Inflammatory macrophage treated with lipopolysaccharide for 1 hour (primary cell): ENCODE results near the gene PLGLB2.
"Not testable (repeated sequence)": the region's sequence is repeated elsewhere in the genome, so short reads cannot be mapped to it uniquely, and the experiment has no call there.

Source experiments
- DNase-seq, 2 donors: peaks; one replicate each; pipeline ENCODE4 v3.0.0-alpha.2; 2020 to 2022

PLGLB2 gene

GRCh38 chr2:87747791-87748190 is at the start of gene PLGLB2:
Gene PLGLB2 (plus strand): TSS chr2:87748087. CDS start chr2:87748154, 67 bp downstream.
- DNase-seq: not testable (repeated sequence)

DNA sequence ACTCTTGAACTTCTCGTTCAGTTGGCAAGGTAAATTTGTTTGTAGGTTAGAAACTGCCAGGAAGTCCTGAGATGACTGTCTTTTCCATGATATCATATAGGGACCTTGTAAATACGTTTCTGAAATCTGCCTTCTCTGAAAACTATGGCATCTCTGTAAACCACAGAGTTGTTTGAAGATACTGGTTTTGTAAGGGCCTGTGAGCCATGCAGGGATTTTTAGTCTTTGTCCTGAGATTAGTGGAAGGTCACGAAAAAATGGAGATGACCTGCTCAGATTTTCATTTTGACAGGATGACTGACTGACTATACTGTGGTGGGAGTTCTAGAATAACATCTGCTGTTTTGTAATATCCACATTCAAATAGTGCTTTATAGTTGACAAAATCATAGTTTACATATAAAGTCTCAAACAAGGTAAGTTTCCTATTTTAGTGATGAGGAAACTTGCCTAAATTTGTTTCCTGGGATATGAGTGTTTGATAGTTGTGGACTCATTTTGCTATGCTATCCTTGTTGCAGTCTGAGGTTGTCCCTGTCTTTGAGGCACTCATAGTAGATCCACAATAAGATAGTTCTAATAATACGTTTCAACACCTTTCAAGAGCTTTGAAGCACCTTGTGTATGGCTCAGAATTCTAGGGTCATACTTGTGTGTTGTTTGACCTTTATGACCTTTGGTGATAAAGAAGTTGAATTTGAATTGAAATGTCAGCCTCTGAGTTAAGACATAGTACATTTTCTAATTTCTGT is 43.1 kb upstream of the PLGLB2 start:
- not testable (repeated sequence) for DNase-seq

DNA sequence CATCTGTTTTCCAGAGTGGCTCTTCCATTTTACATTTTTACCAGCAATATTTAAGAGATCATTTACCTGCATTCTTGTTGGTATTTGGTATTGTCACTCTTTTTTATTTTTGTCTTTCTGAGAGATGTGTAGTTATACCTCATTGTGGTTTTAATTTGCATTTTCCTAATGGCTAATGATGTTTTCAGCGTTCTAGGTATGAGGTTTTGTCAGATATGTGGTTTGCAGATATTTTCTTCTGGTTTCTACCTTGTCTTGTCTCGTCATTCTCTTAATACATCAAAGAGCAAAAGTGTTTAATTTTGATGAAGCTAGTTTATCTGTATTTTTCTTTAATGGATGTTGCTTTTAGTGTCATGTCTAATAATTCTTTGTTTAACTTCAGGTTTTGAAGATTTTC is 39.5 kb upstream of the PLGLB2 start:
- not testable (repeated sequence) for DNase-seq

DNA sequence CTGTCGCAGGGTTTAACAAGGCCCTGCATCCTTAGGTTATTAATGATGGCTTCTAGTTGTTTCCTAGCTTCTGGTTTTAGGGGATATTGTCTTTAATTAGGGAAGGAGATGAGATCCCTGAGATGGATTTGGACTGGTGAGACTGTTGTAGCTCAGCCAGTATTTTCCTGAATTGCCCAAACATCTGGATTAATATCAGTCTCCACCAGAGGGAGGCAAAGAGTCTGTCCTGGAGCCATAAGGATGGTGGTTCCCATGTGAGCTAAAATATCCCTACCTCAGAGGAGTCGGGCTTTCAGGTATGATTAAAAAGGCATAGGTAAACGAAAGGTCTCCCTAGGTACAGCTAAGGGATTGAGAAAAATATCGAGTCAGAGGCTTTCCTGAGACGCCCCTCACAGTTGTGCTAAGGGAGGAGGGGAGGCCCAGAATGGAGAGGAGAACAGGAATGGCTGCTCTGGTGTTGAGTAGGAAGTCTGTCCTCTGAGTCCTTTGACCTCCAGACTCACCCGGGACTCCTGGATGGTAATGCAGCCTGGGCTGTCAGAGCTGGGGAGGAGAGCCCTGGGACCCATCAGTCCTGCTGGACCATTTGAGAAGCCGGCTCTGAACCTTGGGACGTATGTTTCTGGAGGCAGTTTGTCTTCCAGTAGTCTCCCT is 19.8 kb upstream of the PLGLB2 start:
- not testable (repeated sequence) for DNase-seq

DNA sequence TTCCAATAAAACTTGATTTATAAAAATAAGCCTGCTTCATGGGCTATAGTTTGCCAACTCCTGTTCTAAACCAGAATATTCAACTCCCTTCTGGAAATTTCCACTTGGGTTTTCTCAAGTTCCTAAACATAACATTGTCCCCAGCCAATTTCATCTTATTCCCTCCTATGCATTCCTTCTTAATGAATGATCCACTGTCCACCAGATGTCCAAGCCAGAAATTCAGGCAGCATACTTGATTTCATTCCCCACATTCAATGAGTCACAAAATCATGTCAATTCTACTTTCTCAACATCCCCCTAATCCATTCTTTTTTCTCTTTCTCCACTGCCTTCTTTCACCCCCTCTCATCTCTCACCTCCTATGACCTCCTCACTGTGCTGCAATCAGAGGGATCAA is 7.0 kb upstream of the PLGLB2 start:
- not testable (repeated sequence) for DNase-seq

- DNase-seq: not testable (repeated sequence)
Measured at GRCh38 chr2:87742393-87743108, 5.3 kb upstream of the PLGLB2 start.

DNA sequence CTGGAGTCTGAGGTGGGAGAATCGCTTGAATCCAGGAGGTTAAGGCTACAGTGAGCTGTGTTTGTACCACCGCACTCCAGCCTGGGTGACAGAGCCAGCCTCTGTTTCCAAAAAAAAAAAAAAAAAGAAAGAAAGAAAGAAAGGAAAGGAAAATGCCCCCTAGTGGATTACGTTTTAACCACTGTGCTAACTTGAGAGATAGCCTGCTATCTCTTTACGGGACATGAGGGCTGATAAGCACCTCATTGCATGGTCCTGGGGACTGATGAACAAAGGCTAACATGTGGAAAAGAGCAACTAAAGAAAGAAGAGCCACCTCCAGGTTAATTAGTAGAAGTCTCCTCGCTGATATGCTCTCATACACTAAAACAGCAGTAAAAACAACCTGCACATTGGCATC is 4.2 kb upstream of the PLGLB2 start:
- not testable (repeated sequence) for DNase-seq

DNA sequence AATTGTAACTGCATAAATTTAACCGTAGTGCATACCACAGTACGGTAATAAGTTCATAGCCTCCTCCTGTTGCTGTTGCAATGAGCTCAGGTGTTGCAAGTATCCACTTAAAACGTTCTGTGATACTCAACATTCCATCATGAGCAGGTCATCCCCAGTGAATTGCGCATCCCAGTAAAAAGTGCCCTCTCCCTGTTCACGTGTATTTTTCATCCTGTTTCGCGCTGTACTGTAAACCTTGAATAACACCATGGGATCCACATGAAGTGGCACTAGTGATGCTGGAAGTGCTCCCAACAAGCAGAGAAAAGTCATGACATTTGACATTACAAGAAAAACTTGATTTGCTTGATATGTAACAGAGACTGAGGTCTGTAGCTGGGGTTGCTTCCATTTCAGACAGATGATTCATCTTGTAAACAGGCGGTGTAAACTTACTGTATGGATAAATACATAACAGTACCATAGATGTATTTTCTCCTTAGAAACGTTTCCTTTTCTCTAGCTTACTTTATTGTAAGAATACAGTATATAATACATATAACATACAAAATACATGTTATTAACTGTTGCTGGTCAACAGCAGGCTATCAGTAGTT is 2.4 kb upstream of the PLGLB2 start:
- DNase-seq: not testable (repeated sequence)

GRCh38 chr2:87748524-87748923 is 637 bp downstream of the PLGLB2 start:
- not testable (repeated sequence) for DNase-seq

DNA sequence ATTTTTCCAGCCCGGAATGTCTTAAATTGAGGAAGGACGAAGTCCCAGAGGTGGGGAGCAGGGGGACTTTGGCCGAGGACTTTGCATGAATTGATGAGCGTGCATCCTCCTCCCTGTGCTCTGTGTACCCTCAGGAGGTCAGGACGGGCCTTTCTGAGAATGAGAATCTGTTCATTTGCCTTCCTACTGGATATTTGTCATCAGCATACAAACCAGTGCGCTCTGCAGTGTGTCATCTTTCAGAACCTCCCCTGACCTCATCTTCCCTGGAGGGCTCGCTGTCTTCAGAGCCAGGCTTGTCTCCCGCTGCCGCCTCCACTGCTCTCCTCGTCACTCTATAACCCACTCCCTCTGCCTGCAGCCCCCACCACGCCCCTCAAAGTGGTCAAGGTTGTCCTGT is 2.7 kb downstream of the PLGLB2 start:
- DNase-seq: not testable (repeated sequence)

DNA sequence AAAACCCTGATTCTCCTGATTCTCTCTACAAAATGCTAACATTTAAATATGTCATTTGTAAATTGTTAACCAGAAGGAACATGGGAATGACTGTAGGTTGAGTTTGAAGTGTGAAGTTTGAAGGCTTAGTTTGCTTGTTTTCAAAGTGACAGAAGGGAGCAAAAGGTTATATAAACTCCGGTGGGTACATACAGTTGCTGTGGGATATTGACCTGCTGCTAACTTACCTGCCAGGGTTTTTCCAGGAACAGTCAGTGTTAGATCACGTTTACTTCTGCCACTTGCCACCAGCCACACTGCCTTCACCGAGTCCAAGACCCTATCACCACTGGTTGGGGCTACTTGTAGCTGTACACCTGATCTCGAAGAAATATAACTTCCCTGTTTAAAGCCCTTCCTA is 6.9 kb downstream of the PLGLB2 start:
- DNase-seq: not testable (repeated sequence)
